Right forelimb (tissue), 1 donor: ENCODE data around the gene TMEM191B.
A peak's percentile ranks its signal among the peaks of the same experiment; 100 is the strongest.
"Not testable (repeated sequence)": the region's sequence is repeated elsewhere in the genome, so short reads cannot be mapped to it uniquely, and the experiment has no call there.

Experiments used
- DNase-seq: peaks from one replicate; pipeline ENCODE4 v3.0.0-alpha.2; 2018

TMEM191B gene

GRCh38 chr22:18558939-18559338 lies 31.3 kb downstream of the TMEM191B start:
- DNase-seq = not testable (repeated sequence)

GRCh38 chr22:18560099-18560974 lies 32.7 kb downstream of the TMEM191B start:
- not testable (repeated sequence) for DNase-seq

- DNase-seq = not testable (repeated sequence)
Measured at GRCh38 chr22:18570509-18571246, 43.1 kb downstream of the TMEM191B start.

GRCh38 chr22:18573483-18574164 lies 46.0 kb downstream of the TMEM191B start:
- not testable (repeated sequence) for DNase-seq

GRCh38 chr22:18574555-18574954 lies 47.0 kb downstream of the TMEM191B start:
- DNase-seq = not testable (repeated sequence)

- DNase-seq = not testable (repeated sequence)
Measured at GRCh38 chr22:18575686-18576085, 48.1 kb downstream of the TMEM191B start.

GRCh38 chr22:18577090-18577818 lies 49.7 kb downstream of the TMEM191B start:
- not testable (repeated sequence) for DNase-seq

GRCh38 chr22:18577847-18578246 lies 50.2 kb downstream of the TMEM191B start:
- peak; percentile 51 for DNase-seq
